Neural progenitor cell (in vitro differentiated cells): Measurements from ENCODE around the gene TBXAS1.

ENCODE experiments used
- CTCF ChIP-seq: fragments of 200-600 bp; sonication (generic); IDR thresholded peaks from 2 replicates; pipeline ENCODE4 v1.5.1; 2017; ENCODE audit warnings: antibody characterized with exemption, mild to moderate bottlenecking
- EZH2 ChIP-seq: fragments of 200-600 bp; sonication (generic); IDR thresholded peaks from 2 replicates; pipeline ENCODE4 v1.6.1; 2017; ENCODE audit warnings: antibody characterized with exemption, mild to moderate bottlenecking, moderate library complexity
- EZH2phosphoT487 ChIP-seq: fragments of 200-600 bp; sonication (generic); IDR thresholded peaks from 2 replicates; pipeline ENCODE4 v1.6.1; 2017; ENCODE audit warnings: antibody characterized with exemption

GRCh38 chr7:139976838-139977656 lies 148.0 kb downstream of the TBXAS1 start:
- TF ChIP-seq EZH2: no peak
- TF ChIP-seq CTCF: no peak
- TF ChIP-seq EZH2phosphoT487: no peak
